CD14-positive monocyte (primary cell): ENCODE results near the gene FBF1. TPM values are rescaled to one million over a fixed set of nuclear protein-coding genes. Genes with fewer than 3 reads are reported as not detected.

Experiments used
- DNase-seq, 3 donors: peaks; one replicate each; pipeline ENCODE4 v3.0.0-alpha.2; 2011 to 2022
- H2AFZ ChIP-seq: 2 replicates; pipeline ENCODE4 v1.6.0; 2012; ENCODE audit warnings: mild to moderate bottlenecking, low read depth, low read length, inconsistent platforms; ENCODE audit not compliant: insufficient read depth, poor library complexity, severe bottlenecking
- H3K27ac ChIP-seq, 2 donors: 1 replicate in 1 of 2; 2 replicates in 1 of 2; pipeline ENCODE4 v1.5.1; 2012 to 2013; ENCODE audit warnings: low read length in 2 of 2, control low read depth in 1 of 2, inconsistent platforms in 1 of 2, low read depth in 1 of 2, mild to moderate bottlenecking in 1 of 2
- H3K27me3 ChIP-seq, 2 donors: one replicate each; pipeline versions ENCODE4 v1.6.0 to v1.6.1; 2011 to 2013; ENCODE audit warnings: low read length in 2 of 2; ENCODE audit not compliant: control insufficient read depth in 2 of 2, insufficient read depth in 2 of 2
- H3K36me3 ChIP-seq, 2 donors: replicated peaks in 1 of 2; 1 replicate in 1 of 2; 2 replicates in 1 of 2; pipeline versions ENCODE4 v1.5.1 to v1.6.1; 2012 to 2013; ENCODE audit warnings: low read length in 2 of 2, control low read depth in 1 of 2, inconsistent platforms in 1 of 2, mild to moderate bottlenecking in 1 of 2; ENCODE audit not compliant: insufficient read depth in 2 of 2, control insufficient read depth in 1 of 2
- H3K4me1 ChIP-seq, 2 donors: 1 replicate in 1 of 2; 2 replicates in 1 of 2; pipeline versions ENCODE4 v1.5.1 to v1.6.1; 2012 to 2013; ENCODE audit warnings: low read length in 2 of 2, control low read depth in 1 of 2, inconsistent platforms in 1 of 2, mild to moderate bottlenecking in 1 of 2, moderate library complexity in 1 of 2; ENCODE audit not compliant: insufficient read depth in 2 of 2, control insufficient read depth in 1 of 2
- H3K4me2 ChIP-seq: replicated peaks from 2 replicates; pipeline ENCODE3; 2012; ENCODE audit warnings: low read length, moderate library complexity, mild to moderate bottlenecking; ENCODE audit not compliant: poor library complexity, severe bottlenecking; ENCODE audit errors: extremely low read depth
- H3K4me3 ChIP-seq, 3 experiments: fragments of 200-600 bp in 1 of 3; sonication (generic) in 1 of 3; replicated peaks in 1 of 3; 1 replicate in 2 of 3; 2 replicates in 1 of 3; pipeline ENCODE4 v1.5.1; 2011 to 2013; ENCODE audit warnings: low read length in 3 of 3, mild to moderate bottlenecking in 3 of 3, control low read depth in 2 of 3, low read depth in 2 of 3, inconsistent platforms in 1 of 3, moderate library complexity in 1 of 3
- H3K79me2 ChIP-seq: 2 replicates; pipeline ENCODE4 v1.6.0; 2012; ENCODE audit warnings: mild to moderate bottlenecking, control low read depth, inconsistent platforms, low read length, moderate library complexity; ENCODE audit not compliant: insufficient read depth
- H3K9ac ChIP-seq: 2 replicates; pipeline ENCODE4 v1.6.0; 2017; ENCODE audit warnings: low read length, mild to moderate bottlenecking; ENCODE audit not compliant: insufficient read depth, poor library complexity, severe bottlenecking
- H3K9me3 ChIP-seq, 2 donors: replicated peaks in 1 of 2; 1 replicate in 1 of 2; 2 replicates in 1 of 2; pipeline versions ENCODE4 v1.5.1 to v1.6.1; 2012 to 2013; ENCODE audit warnings: low read length in 2 of 2, control low read depth in 1 of 2; ENCODE audit not compliant: control insufficient read depth in 1 of 2, insufficient read depth in 1 of 2
- H4K20me1 ChIP-seq: 2 replicates; pipeline ENCODE4 v1.6.0; 2012; ENCODE audit warnings: mild to moderate bottlenecking, low read length, control low read depth, moderate library complexity; ENCODE audit not compliant: insufficient read depth
- H3K27ac Mint-ChIP-seq, 7 donors: one replicate each; pipeline ENCODE4 v1.8.0; 2020; ENCODE audit warnings: mild to moderate bottlenecking in 7 of 7, mixed read lengths in 7 of 7, moderate library complexity in 6 of 7, inconsistent platforms in 2 of 7
- H3K27me3 Mint-ChIP-seq, 3 donors: one replicate each; pipeline ENCODE4 v1.8.0; 2021 to 2022; ENCODE audit warnings: low read depth in 3 of 3, mild to moderate bottlenecking in 3 of 3, mixed read lengths in 3 of 3, moderate library complexity in 3 of 3, inconsistent platforms in 1 of 3
- H3K36me3 Mint-ChIP-seq, 2 donors: one replicate each; pipeline ENCODE4 v1.8.0; 2020; ENCODE audit warnings: mixed read lengths in 2 of 2, inconsistent platforms in 1 of 2, mild to moderate bottlenecking in 1 of 2
- H3K4me1 Mint-ChIP-seq: one replicate; pipeline ENCODE4 v1.8.0; 2020; ENCODE audit warnings: mild to moderate bottlenecking, mixed read lengths
- H3K4me3 Mint-ChIP-seq, 2 donors: one replicate each; pipeline ENCODE4 v1.8.0; 2020; ENCODE audit warnings: mild to moderate bottlenecking in 2 of 2, mixed read lengths in 2 of 2, moderate library complexity in 1 of 2
- H3K9me3 Mint-ChIP-seq, 7 donors: one replicate each; pipeline ENCODE4 v1.8.0; 2020 to 2022; ENCODE audit warnings: mixed read lengths in 7 of 7, mild to moderate bottlenecking in 6 of 7, moderate library complexity in 6 of 7, inconsistent platforms in 2 of 7
- CTCF ChIP-seq: fragments of 200-600 bp; IDR thresholded peaks from one replicate; pipeline ENCODE4 v1.8.0; 2022; ENCODE audit warnings: antibody characterized with exemption, mild to moderate bottlenecking
- WGBS: methylation state at CpG from one replicate; pipeline ENCODE4 v1.1.5; 2013; ENCODE audit warnings: missing lambda C conversion rate; ENCODE audit not compliant: insufficient coverage; 5-methylcytosine and 5-hydroxymethylcytosine counted together
- intact Hi-C, 2 donors: fragments of 100-400 bp; cut with micrococcal nuclease; formaldehyde crosslinking; loops; one replicate each; pipeline versions ENCODE4 v1.15.0 to v1.15.1; 2023
- polyA plus RNA-seq, 3 donors: library from polyadenylated mRNA; depleted of rRNA in 1 of 3; unstranded in 2 of 3; stranded (reverse) in 1 of 3; fragments of 300-500 nt in 2 of 3; fragments of >200 nt in 1 of 3; fragmentation: Illumina TruSeq in 2 of 3; gene quantifications; 1 replicate in 2 of 3; 2 replicates in 1 of 3; pipeline ENCODE4 v1.2.3, GENCODE V29; 2012 to 2021

The FBF1 gene
- polyA plus RNA-seq, 3 donors, result 0.32 to 4.4 (median 0.62) TPM

DNA sequence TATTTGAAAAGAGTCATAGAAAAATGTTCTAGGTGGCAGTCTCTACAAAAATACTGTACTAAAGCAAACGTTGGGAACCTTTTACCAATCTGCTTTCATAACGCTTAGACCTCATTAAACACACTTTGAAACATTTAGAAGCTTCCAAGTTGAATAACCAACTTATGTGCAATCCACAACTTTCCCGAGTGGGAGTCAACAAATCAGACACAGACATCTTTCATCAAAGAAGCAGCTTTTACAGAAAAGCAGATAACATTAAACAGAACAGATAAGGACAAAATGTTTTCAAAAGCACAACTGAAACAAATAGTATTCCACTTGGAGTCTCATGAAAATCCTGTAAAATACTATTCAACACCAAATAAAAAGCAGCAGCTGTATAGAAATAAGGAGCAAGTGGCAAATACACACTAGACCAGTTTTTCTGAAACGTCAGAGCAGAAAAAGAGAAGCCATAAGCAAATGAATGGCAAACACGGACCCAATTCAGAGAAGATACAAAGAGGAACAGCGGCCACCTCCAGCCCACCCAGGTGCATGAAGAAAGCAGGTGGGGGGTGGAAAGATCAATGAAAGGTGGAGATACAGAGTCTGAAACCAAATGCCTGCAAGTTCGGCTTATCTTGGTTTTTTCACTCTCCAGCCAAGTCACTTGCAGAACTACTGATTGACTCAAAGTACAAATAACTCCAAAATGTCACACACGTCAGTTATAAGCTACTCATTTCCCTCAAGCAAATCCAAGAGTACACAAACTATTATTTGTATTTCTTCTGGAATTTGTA is 18.4 kb upstream of the FBF1 start:
- intact Hi-C loops, result no loop called here
- Mint-ChIP-seq H3K9me3 (no peaks in the 10 kb centered on the region), H3K4me1 (peaks cover 11% of the 10 kb centered on the region), H3K27me3 (no peaks in the 10 kb centered on the region), H3K4me3 (no peak overlapping the region), H3K36me3 (peaks cover 44 to 60% of the 10 kb centered on the region in 2 donors), H3K27ac (no peak overlapping the region)
- no peak overlapping the region for H2AFZ ChIP-seq
- H4K20me1 ChIP-seq, result peaks cover 48% of the 10 kb centered on the region
- no peak overlapping the region for H3K9ac ChIP-seq
- no peak overlapping the region for H3K4me3 ChIP-seq
- H3K79me2 ChIP-seq, result peaks cover 51% of the 10 kb centered on the region
- TF ChIP-seq CTCF, result no peak
- peaks cover 47 to 65% of the 10 kb centered on the region in 2 donors for H3K36me3 ChIP-seq
- no peak for DNase-seq
- H3K27me3 ChIP-seq, result no peaks in the 10 kb centered on the region
- no peak overlapping the region for H3K27ac ChIP-seq
- H3K9me3 ChIP-seq, result no peaks in the 10 kb centered on the region
- H3K4me1 ChIP-seq, result peaks cover 8 to 11% of the 10 kb centered on the region in 2 donors
- WGBS, result 100% methylated on average over 4 of the region's 8 CpGs
- no peak overlapping the region for H3K4me2 ChIP-seq

GRCh38 chr17:75950855-75951554 is 10.2 kb upstream of the FBF1 start:
- Histone ChIP-seq H3K27ac (no peak overlapping the region), H3K79me2 (no peaks in the 10 kb centered on the region), H3K27me3 (no peaks in the 10 kb centered on the region), H4K20me1 (peaks cover 3% of the 10 kb centered on the region), H2AFZ (no peak overlapping the region), H3K4me1 (no peaks in the 10 kb centered on the region), H3K9ac (no peak overlapping the region), H3K36me3 (peaks cover 88 to 100% of the 10 kb centered on the region in 2 donors), H3K4me2 (no peak overlapping the region), H3K9me3 (no peaks in the 10 kb centered on the region), H3K4me3 (no peak overlapping the region)
- 96% methylated on average over 4 of the region's 8 CpGs for WGBS
- peak overlapping the region in 1 of 7 donors; percentile 53 for H3K27ac Mint-ChIP-seq
- TF ChIP-seq CTCF, result no peak
- H3K36me3 Mint-ChIP-seq, result peaks cover 78 to 93% of the 10 kb centered on the region in 2 donors
- no peaks in the 10 kb centered on the region for H3K4me1 Mint-ChIP-seq
- DNase-seq, result no peak
- no peak overlapping the region for H3K4me3 Mint-ChIP-seq
- intact Hi-C loops, result no loop called here
- H3K9me3 Mint-ChIP-seq, result no peaks in the 10 kb centered on the region
- no peaks in the 10 kb centered on the region for H3K27me3 Mint-ChIP-seq
